Transverse colon (tissue), 4 donors: ENCODE results near the gene KIAA0040. TPM values are rescaled to one million over a fixed set of nuclear protein-coding genes. Genes with fewer than 3 reads are reported as not detected.
A peak's percentile ranks its signal among the peaks of the same experiment; 100 is the strongest.

Experiments used
- DNase-seq: peaks from one replicate; pipeline ENCODE4 v3.0.0-alpha.2; 2019
- H3K27ac ChIP-seq, 4 donors: fragments of 200-600 bp; sonication (generic); 2 replicates each; pipeline ENCODE4 v1.5.1; 2016 to 2018; ENCODE audit warnings: inconsistent platforms in 4 of 4
- H3K27me3 ChIP-seq: fragments of 200-600 bp; sonication (generic); 2 replicates; pipeline ENCODE4 v1.5.1; 2017; ENCODE audit warnings: inconsistent platforms
- H3K36me3 ChIP-seq, 4 donors: fragments of 200-600 bp; sonication (generic); 2 replicates each; pipeline ENCODE4 v1.5.1; 2017 to 2019; ENCODE audit warnings: inconsistent platforms in 4 of 4
- H3K4me1 ChIP-seq, 4 donors: fragments of 200-600 bp; sonication (generic); 2 replicates each; pipeline ENCODE4 v1.5.1; 2017 to 2020; ENCODE audit warnings: inconsistent platforms in 4 of 4
- H3K4me3 ChIP-seq, 4 donors: fragments of 200-600 bp; sonication (generic); 1 replicate in 1 of 4; 2 replicates in 3 of 4; pipeline versions ENCODE4 v1.5.1 to v1.6.1; 2017 to 2019; ENCODE audit warnings: inconsistent platforms in 4 of 4
- H3K9me3 ChIP-seq, 2 donors: fragments of 200-600 bp; sonication (generic); 2 replicates each; pipeline ENCODE4 v1.5.1; 2017 to 2019; ENCODE audit warnings: inconsistent platforms in 2 of 2
- CTCF ChIP-seq, 5 experiments: fragments of 200-600 bp in 3 of 5; fragments of 450-650 bp in 2 of 5; sonication (generic) in 3 of 5; IDR thresholded peaks; 1 replicate in 2 of 5; 2 replicates in 3 of 5; pipeline ENCODE4 v1.5.1; 2016 to 2017; ENCODE audit warnings: antibody characterized with exemption in 5 of 5, inconsistent platforms in 3 of 5, mild to moderate bottlenecking in 2 of 5, moderate library complexity in 1 of 5
- EP300 ChIP-seq: sonication (generic); formaldehyde crosslinking; IDR thresholded peaks from one replicate; pipeline ENCODE4 v1.6.1; 2017; ENCODE audit warnings: antibody characterized with exemption, low read depth
- POLR2A ChIP-seq: fragments of 450-650 bp; IDR thresholded peaks from one replicate; pipeline ENCODE4 v1.6.1; 2016; ENCODE audit warnings: antibody characterized with exemption, mild to moderate bottlenecking, moderate library complexity
- POLR2AphosphoS5 ChIP-seq, 3 donors: sonication (generic); formaldehyde crosslinking; IDR thresholded peaks; one replicate each; pipeline ENCODE4 v1.6.1; 2016; ENCODE audit warnings: antibody characterized with exemption in 3 of 3
- WGBS, 2 donors: methylation state at CpG; one replicate each; pipeline ENCODE4 v1.1.5; 2018; ENCODE audit warnings: low coverage in 1 of 2; 5-methylcytosine and 5-hydroxymethylcytosine counted together
- in situ Hi-C, 4 donors: fragments of 200-750 bp; cut with MboI; loops; one replicate each; pipeline versions ENCODE4 v1.15.0 to v1.15.1; 2017; ENCODE audit warnings: low sequenced_read_pairs in 3 of 4, low pct_ligation_motif_present in 1 of 4, low pct_unique_long_range_greater_than_20kb in 1 of 4
- intact Hi-C: fragments of 100-400 bp; cut with DNase I; formaldehyde crosslinking; loops from one replicate; pipeline ENCODE4 v1.15.1; 2023; ENCODE audit warnings: low total_unique reads
- total RNA-seq, 4 donors: library from RNA; depleted of rRNA; stranded (reverse); fragments of >200 nt; gene quantifications; one replicate each; pipeline ENCODE4 v1.1.0, GENCODE V29; 2016

Gene KIAA0040
- total RNA-seq, 4 donors from 2014 or later, result 17.5 to 35.5 (median 21.2) TPM

DNA sequence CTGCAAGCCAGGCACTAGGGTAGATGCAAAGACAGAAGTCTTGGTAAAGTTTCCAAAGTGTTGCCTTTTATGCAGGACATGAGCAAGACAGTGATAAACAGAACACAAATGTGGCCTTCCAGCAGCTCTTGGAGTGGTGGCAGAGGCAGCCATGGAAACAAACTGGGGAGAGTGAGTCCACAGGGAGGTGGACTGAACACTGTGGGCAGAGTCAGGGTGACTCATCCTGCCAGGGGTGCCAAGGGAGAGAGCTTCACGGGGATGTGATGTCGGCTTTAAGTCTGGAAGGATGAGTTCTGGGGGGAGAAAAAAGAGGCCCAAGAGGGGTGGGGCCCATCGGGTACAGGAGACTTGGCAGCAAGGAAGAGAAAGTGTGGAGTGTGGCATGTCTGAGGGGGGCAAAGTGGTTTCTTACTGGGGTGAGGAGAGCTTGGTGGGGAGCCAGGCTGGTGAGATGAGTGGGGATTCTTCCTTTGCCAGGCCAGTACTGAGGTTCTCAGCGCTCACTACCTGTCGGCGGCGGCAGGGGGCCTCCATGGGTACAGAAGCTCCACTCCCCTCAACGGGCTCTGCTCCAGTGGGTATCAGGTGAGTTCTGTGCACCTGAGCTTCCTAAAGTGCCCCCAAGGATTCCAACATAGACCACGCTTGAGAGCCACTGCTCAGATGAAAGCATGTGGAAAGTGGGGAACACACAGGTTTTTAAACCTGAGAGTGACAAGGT lies 41.8 kb downstream of the KIAA0040 start:
- TF ChIP-seq POLR2A, result no peak
- no peak for TF ChIP-seq CTCF (IDR thresholded peaks at IDR 0.05)
- TF ChIP-seq EP300, result no peak
- TF ChIP-seq POLR2AphosphoS5 (IDR thresholded peaks at IDR 0.05), result no peak
- Histone ChIP-seq H3K9me3 (no peaks in the 10 kb centered on the region), H3K36me3 (no peaks in the 10 kb centered on the region), H3K27me3 (peaks cover 24% of the 10 kb centered on the region), H3K4me3 (no peak overlapping the region), H3K4me1 (peaks cover 0 to 14% (median 0%) of the 10 kb centered on the region in 4 donors), H3K27ac (no peak overlapping the region)
- WGBS, 2 donors, result 60 to 68% methylated on average over 2 to 9 of the region's 9 CpGs
- no peak for DNase-seq
- intact Hi-C loops, result no loop called here
- in situ Hi-C loops, result loop anchor here in 2 of 4 donors (5.0 to 10.0 kb wide), 2 partner anchors 172 to 174 kb away; no protein-coding TSS in a partner anchor

- 73 to 83% methylated on average over 2 to 7 of the region's 7 CpGs for WGBS, 2 donors
These were observed 44.5 kb downstream of the KIAA0040 start for GRCh38 chr1:175148068-175148467.

GRCh38 chr1:175147569-175147968 lies 45.0 kb downstream of the KIAA0040 start:
- whole genome bisulfite sequencing, 2 donors, result 89 to 91% methylated on average over 3 to 5 of the region's 5 CpGs
- intact Hi-C loops (loop anchor here (5.0 kb wide), 1 partner anchor 115 kb away; no protein-coding TSS in a partner anchor), in situ Hi-C loops (loop anchor here in 2 of 4 donors (25.0 kb wide), 2 partner anchors 110 to 385 kb away; no protein-coding TSS in a partner anchor)
- Histone ChIP-seq H3K9me3 (no peaks in the 10 kb centered on the region), H3K27me3 (peaks cover 8% of the 10 kb centered on the region), H3K4me1 (peaks cover 0 to 14% (median 0%) of the 10 kb centered on the region in 4 donors), H3K36me3 (no peaks in the 10 kb centered on the region), H3K4me3 (no peak overlapping the region), H3K27ac (no peak overlapping the region)
- TF ChIP-seq POLR2A (no peak), CTCF (IDR thresholded peaks at IDR 0.05) (no peak)
- DNase-seq, result no peak

More at GRCh38 chr1:175148068-175148467, 44.5 kb downstream of the KIAA0040 start:
- in situ Hi-C loops (loop anchor here in 2 of 4 donors (25.0 kb wide), 2 partner anchors 111 to 386 kb away; no protein-coding TSS in a partner anchor), intact Hi-C loops (loop anchor here (5.0 kb wide), 1 partner anchor 116 kb away; no protein-coding TSS in a partner anchor)
- Histone ChIP-seq H3K4me1 (peaks cover 0 to 14% (median 0%) of the 10 kb centered on the region in 4 donors), H3K4me3 (no peak overlapping the region), H3K36me3 (no peaks in the 10 kb centered on the region), H3K9me3 (no peaks in the 10 kb centered on the region), H3K27ac (no peak overlapping the region), H3K27me3 (peaks cover 12% of the 10 kb centered on the region)
- DNase-seq, result no peak
- TF ChIP-seq POLR2A, result no peak
- TF ChIP-seq POLR2AphosphoS5 (IDR thresholded peaks at IDR 0.05), result no peak
- no peak for TF ChIP-seq CTCF (IDR thresholded peaks at IDR 0.05)
- no peak for TF ChIP-seq EP300

GRCh38 chr1:175146529-175147213 lies 45.9 kb downstream of the KIAA0040 start:
- Histone ChIP-seq H3K4me3 (no peak overlapping the region), H3K27ac (no peak overlapping the region), H3K9me3 (no peaks in the 10 kb centered on the region), H3K36me3 (no peaks in the 10 kb centered on the region), H3K4me1 (peaks cover 0 to 7% (median 0%) of the 10 kb centered on the region in 4 donors), H3K27me3 (peaks cover 4% of the 10 kb centered on the region)
- WGBS, 2 donors, result 21 to 30% methylated on average over 14 to 21 of the region's 21 CpGs
- intact Hi-C loops (loop anchor here (5.0 kb wide), 1 partner anchor 114 kb away; no protein-coding TSS in a partner anchor), in situ Hi-C loops (loop anchor here in 2 of 4 donors (25.0 kb wide), 2 partner anchors 109 to 384 kb away; no protein-coding TSS in a partner anchor)
- peak; percentile 68 for DNase-seq
- TF ChIP-seq POLR2A, result no peak
- no peak for TF ChIP-seq EP300
- peak; percentile 64 to 85 (median 80) for TF ChIP-seq CTCF (IDR thresholded peaks at IDR 0.05)
